NCI-H1105 treated with DMSO at 0.1 percent for 48 hours (cell line): Measurements from ENCODE around the gene CTSD.

Experiments used
- DNase-seq: peaks from one replicate; lab custom pipeline; 2025; lab: John Stamatoyannopoulos, UW

Gene CTSD

DNA sequence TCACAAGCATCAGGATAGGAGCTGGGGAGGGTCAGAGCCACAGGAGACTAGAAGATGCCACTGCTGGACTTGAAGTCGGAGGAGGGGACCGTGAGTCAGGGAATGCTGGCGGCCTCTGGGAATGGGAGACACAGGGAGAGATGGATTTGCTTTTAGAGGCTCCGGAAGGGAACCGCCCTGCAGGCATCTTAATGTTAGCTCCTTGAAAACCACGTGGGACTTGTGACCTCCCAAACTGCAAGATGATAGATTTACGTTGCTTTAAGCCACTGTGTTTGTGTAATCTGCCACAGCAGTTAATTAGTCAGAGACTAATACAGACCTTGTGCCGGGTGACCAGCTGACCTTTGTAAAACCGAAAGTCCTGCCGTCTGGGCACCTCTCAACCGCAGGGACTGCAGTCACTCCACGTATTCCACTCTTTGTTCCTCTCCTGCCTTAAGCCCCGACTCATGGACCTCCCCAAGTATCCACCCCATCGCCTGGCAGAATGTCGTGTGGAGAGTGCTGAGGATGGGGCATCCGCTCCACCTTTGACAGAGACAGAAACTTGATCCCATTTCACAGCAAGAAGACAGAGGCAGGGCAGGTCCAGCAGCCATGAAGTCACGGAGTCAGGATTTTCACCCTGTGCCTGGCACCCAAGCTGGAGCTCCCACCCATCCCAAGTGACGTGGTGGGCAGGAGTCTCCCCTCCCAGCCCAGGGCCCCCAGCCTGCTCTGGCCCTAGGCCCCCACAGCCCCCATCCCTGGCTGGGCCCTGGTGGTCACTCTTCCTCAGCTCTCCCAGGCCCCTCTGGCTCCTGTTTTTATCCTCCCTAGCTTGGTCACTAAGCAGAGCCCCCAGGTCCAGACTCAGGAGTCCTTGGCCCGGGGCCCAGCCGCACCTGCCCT, 19.4 kb upstream of the CTSD start:
- no peak for DNase-seq

DNA sequence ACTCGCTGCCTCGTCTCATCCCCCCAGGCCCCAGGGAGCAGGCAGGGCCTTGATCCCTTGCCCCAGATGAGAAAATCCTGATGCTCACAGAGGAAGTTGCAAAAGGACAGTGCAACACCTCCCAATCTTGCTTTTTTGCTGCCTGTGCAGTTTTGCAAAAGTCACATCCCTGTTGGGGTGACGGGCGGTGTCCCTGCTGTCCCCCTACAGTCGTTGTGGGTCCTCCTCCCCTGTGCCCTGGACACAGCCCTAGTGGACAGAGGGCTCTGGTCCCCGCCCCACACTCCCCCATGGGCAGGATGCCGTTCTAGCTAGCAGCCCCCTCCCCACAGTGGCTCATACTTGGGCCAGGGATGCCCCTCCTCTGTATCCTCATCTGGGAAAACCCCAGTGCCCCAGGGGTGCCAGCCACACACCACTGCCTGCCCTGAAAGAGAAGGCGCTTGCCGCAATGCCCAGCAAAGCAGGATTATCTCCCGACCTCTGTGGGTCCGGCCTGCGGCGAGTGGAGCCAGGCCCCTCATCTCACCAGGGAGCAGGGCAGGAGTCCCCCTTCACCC, 18.4 kb upstream of the CTSD start:
- no peak for DNase-seq

DNA sequence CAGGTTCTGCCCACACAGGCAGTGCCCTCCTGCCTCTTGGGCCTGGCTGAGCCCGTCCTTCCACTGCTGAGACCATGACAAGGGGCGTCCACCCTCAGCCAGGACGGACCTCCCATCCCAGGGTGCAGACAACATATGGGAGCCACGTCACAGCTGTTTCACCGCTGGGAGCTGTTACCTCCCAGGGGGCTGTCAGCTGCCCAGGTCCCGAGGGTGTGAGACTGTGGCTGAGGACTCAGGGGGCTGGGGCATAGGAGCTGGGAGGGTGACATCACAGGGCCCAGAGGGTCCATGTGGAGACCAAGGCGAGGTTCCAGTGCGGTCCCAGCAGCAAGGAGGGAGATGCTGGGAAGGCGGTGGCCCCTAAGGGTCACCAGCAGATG, 17.9 kb upstream of the CTSD start:
- DNase-seq: no peak

DNA sequence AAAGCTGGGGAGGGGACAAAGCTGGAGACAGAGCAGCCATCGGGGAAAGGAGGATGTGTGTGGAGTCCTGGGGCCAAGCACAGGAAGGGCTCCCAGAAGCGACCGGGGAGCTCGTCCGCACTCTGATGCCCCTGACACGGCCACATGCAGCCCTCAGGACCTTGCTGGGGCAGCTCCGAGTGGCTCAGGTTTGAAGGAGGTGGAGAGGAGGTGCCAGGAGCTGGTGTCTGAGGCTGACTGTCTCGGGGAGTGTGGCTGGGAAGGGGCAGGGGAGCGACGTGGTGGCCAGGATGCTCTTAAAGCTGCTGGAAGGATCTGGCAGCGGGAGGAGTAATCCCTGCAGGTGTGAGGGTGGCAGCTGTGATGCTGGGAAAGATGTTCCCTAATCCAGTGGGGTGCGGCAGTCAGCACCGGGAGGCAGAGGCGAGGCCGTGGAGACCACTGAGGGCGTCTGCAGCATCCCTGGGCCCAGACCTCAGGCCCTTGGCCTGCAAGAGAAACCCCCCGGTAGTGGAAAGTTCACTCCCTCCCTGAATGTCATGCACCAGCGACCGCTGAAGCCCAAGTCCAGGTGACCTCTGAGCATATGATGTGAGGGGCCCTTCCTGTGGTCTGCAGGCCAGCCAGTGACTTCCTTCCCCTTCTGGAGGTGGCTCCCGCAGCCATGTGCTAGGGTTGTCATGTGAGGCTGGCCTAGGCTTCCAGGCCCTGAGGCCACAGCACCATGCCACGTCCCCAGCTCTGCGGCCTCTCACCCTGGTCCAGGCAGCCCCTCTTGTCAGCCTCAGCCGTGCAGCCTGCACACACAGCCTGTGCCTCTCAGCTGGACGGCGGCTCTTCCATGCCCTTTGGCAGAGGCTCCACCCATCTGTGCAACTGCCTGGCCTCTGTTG, 17.2 kb upstream of the CTSD start:
- DNase-seq: no peak

DNA sequence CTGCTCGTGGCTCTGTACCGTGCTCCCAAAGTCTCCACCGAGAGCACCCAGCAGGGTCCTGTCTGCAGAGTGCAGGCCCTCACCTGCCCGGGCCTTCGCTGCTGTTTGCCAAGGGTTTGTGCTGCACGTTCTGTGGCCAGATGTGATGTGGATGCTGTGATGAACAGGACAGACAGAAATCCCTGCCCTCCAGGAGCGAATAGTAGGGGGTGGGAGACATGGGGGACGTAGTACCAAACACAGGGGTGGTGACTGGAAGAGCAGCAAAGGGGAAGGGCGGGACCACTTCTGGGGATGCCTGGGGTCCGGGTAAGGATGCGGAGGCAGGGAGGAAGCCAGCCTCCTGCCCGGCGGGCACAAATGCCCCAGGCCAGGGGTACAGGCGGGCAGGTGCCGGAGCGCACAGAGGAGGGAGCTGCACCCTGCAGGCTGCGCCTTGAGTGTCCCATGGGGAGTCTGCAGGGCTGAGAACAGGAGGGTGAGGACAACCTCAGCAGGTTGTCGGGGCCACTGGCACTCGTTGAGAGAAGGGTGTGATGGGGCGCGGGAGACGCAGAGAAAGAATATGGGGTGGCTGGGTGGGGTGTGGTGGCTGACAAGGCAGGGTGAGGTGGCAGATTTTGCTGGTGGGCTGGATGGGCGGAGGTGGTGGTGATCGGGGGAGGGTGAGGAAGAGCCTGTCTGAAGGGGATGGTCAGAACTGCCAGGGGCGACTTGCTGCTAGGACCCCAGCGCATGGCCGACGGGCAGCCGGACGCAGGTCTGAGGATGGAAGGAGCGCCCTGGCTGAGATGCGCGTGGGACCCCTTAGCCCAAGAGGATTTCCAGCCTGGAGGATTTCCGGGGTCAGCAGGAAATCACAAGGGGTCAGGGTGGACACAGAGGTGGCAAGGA, 16.3 kb upstream of the CTSD start:
- no peak for DNase-seq

DNA sequence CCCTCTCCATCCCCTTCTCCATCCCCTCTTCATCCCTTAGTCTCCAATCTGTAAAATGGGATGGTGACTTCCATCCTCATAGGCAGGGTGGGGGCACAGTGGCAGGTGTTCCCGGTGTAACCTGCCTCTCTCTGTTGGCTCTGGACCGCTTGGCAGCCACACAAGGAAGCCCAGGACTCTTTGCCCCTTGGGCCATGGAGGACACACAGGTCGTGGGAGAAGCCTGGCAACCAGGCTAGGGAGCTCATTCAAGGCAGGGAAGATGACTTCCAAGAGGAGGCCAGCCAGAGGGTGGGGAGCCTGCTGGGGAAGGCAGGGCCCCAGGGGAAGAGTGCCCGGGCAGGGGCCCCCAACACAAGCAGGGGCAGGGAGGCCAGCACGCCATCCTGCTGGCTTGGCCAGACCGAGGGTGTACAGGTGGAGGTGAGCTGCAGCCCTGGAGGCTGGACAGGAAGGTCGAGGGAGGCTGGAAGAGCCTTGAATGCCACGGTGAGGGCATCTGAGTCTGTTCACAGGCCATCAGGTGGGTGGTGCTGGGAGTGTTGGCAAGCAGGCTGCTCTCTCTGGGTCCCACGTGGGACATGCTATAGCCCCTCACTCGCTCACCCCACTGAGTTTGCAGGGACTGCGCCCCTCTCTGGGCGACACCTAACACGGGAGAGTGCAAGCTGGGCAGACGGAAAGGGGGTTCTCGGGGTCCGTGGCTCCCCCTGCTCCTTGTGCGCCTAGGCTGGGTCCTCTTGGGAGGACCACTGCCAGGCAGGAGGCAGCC, 15.5 kb upstream of the CTSD start:
- DNase-seq: no peak

DNA sequence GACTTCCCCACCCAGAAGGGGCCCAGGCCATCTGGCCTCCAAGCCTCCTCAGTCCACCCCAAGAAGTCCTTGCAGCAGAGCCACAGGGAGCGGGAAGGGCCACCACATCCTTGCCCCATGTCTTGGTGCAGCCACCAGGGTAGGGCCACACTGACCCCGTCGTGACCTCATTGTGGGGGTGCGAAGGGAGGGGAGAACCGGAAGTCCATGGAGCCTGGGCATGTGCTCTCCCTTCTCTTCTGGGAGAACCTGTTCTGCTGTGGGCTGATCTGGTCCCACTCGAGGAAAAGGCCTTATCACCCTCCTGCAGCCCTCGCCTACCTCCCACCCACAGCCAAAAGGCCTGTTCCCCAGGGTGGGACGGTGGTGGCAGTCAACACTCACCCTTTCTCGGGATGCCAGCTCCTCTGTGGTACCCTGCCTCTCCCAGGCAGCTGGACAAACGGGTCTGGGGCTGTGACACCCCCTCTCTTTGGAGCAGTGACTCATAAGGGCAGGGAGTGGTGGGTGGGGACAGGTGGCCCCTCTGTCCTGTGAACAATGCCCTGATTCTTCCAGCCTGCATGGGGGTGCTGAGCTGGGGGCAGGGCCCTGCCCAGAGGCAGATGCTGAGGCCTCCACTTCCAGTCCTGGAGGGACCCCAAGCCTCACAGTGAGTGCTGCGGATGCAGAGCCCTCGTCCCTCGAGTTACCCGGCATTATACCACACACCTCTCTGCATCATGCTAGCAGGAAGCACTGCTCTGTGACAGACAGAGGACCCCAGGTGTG, 14.6 kb upstream of the CTSD start:
- no peak for DNase-seq

DNA sequence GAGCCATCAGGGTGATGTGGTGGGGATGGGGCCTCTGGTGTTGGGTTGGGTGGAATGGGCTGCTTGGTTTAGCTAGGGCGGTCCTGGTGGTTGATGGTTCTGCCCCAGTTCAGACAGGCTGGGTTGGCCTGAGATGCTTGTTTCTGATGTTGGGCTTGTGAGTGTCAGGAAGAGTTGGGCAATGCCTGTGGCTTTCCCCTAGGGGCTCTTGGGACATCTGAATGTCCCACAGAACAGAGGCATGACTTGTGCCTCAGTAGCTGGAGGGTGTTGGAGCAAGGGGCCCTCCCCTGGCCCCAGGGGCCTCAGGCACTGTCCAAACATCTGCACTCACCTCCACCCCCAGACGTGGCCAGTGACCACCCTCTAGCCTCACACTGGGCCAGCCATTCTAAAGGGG, 14.0 kb upstream of the CTSD start:
- no peak for DNase-seq

DNA sequence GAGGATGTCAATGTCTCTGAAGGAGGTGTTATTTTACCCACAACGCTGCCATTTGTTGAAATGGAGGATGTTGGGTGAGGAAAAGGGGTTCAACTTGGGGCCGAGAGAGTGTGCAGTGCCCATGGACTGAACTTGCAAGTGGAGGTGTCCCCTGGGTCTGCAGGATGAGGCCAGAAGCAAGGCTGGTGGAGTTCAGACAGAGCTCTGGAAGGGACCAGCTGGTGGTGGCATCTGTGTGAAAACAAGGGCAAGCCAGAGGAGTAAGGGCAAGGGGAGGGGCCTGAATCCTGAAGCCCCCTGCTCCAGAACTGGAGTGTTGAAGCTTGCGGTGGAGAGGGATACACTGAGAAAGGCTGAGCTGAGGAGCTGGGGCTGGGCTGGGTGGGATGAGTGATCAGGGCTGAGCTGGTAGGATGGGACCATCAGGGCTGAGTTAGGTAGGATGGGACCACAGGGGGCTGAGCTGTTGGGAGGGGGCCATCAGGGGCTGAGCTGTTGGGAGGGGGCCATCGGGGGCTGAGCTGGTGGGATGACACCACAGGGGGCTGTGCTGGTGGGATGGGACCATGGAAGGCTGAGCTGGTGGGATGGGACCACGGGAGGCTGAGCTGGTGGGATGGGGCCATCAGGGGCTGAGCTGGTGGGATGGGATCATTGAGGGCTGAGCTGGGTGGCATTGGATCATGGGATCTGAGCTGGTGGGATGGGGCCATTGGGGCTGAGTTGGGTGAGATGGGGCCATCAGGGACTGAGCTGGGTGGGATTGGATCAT, 13.4 kb upstream of the CTSD start:
- DNase-seq: no peak

DNA sequence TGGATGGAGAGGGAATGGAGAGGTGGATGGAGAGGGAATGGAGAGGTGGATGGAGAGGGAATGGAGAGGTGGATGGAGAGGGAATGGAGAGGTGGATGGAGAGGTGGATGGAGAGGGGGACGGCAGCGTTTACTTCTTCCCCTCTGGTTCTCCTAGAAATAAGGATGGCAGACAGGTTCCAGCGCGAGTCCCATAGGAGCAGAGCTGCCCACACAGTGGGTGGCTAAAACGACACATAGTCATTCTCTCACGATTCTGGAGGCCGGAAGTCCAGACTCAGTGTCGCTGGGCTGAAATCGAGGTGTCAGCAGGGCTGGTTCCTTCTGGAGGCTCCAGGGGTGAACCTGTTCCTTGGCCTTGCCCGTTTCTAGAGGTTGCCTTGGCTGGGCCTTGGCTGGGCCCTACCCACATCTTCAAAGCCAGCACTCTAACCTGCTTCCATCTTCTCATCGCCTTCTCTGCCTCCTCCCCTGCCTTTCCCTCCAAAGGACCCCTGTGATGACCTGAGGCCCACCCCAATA, 12.7 kb upstream of the CTSD start:
- no peak for DNase-seq

DNA sequence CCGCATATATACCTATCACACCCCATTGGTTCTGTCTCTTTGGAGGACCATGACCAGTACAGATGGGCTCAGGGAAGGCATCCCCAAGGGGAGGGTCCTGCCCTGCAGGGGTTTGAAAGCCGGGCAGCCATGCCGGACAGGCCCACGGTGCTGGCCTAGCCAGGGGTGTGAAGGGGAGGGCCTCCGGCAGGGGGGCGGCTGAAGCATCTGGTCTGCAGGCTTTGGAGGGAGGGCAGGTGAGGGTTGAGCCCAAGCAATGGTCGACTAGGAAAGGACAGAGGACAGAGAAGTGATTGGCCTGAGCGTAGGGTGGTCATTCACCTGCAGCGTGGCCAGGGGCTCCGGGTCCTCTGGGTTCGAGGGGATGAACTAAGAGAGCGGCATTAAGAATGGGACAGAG, 11.2 kb upstream of the CTSD start:
- DNase-seq: no peak

DNA sequence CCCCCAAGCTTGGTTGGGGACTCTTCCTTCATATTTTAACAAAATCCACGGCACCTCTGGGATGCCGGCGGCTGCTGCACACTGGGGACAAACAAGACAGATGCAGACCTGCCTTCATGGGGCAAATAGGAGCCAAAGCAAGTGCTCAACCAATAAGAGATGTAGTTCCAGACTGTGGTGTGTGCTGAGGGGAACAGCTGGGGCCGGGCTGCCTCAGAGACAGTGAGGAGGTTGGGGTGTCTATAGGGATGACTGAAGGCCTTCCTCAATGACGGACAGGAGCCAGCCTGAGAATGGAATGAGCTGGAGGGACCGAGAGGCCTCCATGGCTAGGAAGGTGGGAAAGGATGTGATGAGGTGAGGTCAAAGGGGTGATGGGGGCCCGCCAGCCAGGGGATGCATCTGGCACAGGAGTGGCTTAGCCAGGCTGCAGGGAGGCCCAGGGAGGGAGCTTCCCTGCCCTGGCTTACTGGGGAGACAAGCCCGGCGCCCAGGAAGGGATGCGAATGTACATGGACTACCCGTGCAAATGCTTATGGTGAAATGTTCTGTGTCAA, 10.3 kb upstream of the CTSD start:
- DNase-seq: no peak

DNA sequence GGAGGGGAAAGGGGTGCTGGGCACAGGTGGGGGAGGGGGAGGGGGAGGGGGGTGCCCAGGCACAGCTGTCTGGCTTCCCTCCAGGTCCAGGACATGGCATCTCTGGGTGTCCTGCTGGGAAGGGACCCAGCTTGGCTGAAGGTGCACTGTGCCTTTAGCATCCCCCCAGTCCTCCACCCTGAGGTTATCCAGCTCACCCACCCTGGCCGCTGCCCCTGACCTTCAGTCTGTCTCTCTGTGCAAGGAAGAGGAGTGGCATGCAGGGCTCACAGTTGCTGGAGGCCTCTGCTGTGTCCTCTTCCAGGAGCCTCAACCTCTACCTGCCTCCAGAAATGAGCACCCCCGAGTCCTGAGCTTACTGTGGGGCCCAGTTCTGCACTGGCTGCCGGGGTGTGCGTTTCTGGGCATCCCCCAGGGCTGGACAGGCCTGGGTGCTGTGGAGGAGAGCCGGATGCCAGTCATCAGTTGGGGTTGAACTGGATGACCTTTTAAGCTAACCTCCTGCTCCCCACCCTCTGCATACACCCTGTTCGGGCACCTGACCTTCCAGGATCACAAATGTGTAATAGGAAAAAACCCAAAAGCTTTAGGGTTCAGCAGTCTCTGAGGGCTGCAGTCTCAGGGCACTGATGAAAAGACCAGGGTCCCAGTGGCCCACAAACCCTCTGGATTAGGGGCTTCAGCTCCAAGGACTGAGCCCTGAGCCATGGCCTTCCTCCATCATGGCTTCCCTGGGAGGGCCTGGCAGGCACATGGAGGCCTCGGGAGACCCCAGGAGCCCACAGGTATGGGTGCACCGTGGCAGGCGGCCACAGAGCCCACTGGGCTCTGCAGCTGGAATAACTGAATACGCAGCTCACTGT, 9.6 kb upstream of the CTSD start:
- DNase-seq: no peak

DNA sequence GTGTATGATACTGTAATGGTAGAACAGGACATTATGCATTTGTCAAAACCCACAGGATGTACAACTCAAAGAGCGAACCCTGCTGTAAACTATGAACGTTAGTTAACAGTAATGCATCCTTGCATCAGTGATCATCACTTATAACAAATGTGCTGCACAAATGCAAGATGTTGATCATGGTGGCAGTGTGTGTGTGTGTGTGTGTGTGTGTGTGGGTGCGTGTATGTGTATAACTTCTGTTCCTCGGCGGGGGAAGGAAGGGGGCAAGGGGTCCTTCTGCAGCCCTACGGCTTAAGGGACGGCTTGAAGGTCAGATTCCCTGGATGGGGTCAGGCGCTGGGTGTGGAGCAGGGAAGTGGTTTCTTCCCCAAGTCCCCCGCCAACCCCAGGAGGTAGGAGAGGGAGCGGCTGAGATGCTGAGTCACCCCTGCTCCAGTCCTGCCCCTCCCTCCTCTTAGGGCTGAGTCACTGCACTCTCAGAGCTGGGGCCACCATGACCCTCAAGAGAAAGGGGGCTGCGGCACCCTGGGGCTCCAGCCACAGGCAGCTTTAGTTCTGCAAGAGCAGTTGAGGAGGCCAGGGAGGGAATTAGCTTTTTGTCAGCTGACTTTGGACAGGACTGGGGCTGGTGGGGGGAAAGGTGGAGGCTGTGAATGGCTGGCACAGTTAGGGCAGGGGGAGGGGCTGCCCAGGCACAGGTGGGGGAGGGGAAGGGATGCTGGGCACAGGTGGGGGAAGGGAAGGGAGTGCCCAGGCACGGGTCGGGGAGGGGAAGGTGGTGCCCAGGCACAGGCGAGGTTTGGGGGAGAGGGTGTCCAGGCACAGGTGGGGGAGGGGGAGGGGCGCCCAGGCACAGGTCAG, 8.8 kb upstream of the CTSD start:
- no peak for DNase-seq

DNA sequence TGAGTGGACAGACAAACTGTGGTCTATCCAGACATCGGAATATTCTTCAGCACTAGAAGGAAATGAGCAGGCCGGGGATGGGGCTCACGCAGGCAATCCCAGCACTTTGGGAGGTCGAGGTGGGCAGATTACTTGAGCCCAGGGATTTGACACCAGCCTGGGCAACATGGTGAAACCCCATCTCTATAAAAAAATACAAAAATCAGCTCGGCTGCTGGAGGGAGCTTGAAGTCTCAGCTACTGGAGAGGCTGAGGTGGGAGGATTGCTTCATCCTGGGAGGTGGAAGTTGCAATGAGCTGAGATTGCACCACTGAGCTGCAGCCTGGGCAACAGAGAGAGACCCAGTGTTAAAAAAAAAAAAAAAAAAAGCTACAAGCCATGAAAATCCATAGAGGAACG, 8.0 kb upstream of the CTSD start:
- DNase-seq: no peak

DNA sequence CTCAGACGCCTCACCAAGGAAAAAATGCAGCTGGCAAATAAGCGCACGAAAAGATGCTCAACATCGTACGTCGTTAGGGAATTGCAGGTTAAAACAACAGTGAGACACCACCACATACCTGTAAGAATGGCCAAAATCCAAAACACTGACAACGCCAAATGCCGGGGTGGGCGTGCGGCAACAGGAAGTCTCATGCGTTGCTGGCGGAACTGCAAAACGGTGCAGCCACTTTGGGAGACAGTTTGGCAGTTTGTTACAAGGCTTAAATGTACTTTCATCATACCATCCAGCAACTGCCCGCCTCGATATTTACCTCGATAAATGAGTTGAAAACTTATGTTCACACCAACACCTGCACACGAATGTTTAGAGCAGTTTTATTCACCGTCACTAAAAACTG, 7.5 kb upstream of the CTSD start:
- DNase-seq: no peak

DNA sequence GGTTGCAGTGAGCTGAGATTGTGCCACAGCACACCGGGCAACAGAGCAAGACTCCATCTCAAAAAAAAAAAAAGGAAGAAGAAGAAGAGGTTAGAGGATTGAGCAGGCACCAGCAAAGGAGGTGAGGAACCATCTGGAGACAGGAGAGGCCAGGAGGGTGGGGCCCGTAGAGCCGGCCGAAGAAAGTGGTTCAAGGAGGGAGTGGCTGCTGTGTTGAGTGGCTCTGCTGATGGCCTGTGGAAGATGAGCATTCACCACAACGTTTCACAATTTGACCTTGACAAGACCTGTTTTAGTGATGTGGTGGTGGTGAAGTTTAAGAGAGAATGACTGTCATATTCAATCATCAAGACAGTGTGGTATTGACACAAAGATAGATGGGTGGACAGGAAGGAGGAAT, 6.8 kb upstream of the CTSD start:
- DNase-seq: no peak
